HepG2 (cell line): ENCODE results near the gene URB1. TPM values are rescaled to one million over a fixed set of nuclear protein-coding genes. Genes with fewer than 3 reads are reported as not detected.

Experiments used
- ATAC-seq: fragments of 200-7000 bp; cut with Tn5 transposase; 3 replicates; pipeline ENCODE4 v1.9.1; 2020; ENCODE audit warnings: mild to moderate bottlenecking, moderate library complexity
- BruUV-seq: library from RNA; stranded (reverse); fragments of 400-500 nt; replicated peaks from 2 replicates; lab custom pipeline; 2021; lab: Mats Ljungman, UMichigan
- CTCF ChIA-PET: fragments of 300-600 bp; formaldehyde crosslinking; extraction: SDS; loops from one replicate; lab custom pipeline; 2021; ENCODE audit warnings: low total read pairs, inconsistent platforms, low intra/inter-chr PET ratio; lab: Yijun Ruan, JAX
- POLR2A ChIA-PET: fragments of 350-600 bp; sonication (Branson Sonifier 250); formaldehyde crosslinking; loops from one replicate; lab custom pipeline; 2020; ENCODE audit warnings: antibody characterized with exemption, inconsistent platforms; lab: Yijun Ruan, JAX
- DNase-seq: peaks from one replicate; pipeline ENCODE4 v3.0.0-alpha.2; 2015; ENCODE audit warnings: low spot score
- FAIRE-seq: peaks from 3 replicates; lab custom pipeline; 2011; peaks lifted over from hg19 to GRCh38; lab: Jason Lieb, UNC
- H2AFZ ChIP-seq: one replicate; pipeline ENCODE4 v1.6.1; 2011; ENCODE audit warnings: low read length, inconsistent platforms
- H3K27ac ChIP-seq: fragments of 300-600 bp; 3 replicates; pipeline ENCODE4 v1.8.0; 2011; ENCODE audit warnings: mixed run types, mild to moderate bottlenecking, mixed read lengths, low read length, inconsistent platforms; ENCODE audit not compliant: insufficient read depth; ENCODE audit errors: extremely low read length
- H3K27me3 ChIP-seq, 2 experiments: fragments of 200-600 bp in 1 of 2; 2 replicates in 1 of 2; 3 replicates in 1 of 2; pipeline versions ENCODE4 v1.6.0 to v1.8.0; 2011; ENCODE audit warnings: low read length in 2 of 2, mild to moderate bottlenecking in 2 of 2, moderate library complexity in 2 of 2, inconsistent platforms in 1 of 2; ENCODE audit not compliant: insufficient read depth in 2 of 2, control insufficient read depth in 1 of 2
- H3K36me3 ChIP-seq, 2 experiments: fragments of 200-600 bp in 1 of 2; replicated peaks in 1 of 2; 2 replicates in 1 of 2; 3 replicates in 1 of 2; pipeline versions ENCODE4 v1.5.1 to v1.8.0; 2011; ENCODE audit warnings: low read length in 2 of 2, inconsistent platforms in 1 of 2; ENCODE audit not compliant: insufficient read depth in 2 of 2, control insufficient read depth in 1 of 2
- H3K4me1 ChIP-seq: 2 replicates; pipeline ENCODE4 v1.5.1; 2012; ENCODE audit warnings: low read length, inconsistent platforms; ENCODE audit not compliant: insufficient read depth
- H3K4me2 ChIP-seq: 2 replicates; pipeline ENCODE4 v1.6.0; 2011; ENCODE audit warnings: low read depth, low read length, inconsistent platforms
- H3K4me3 ChIP-seq, 3 experiments: fragments of 200-600 bp in 1 of 3; sonication (generic), shearing (Covaris generic) in 1 of 3; replicated peaks in 1 of 3; 2 replicates each; pipeline ENCODE4 v1.5.1; 2011 to 2016; ENCODE audit warnings: low read length in 3 of 3, inconsistent platforms in 2 of 3, low read depth in 2 of 3, mild to moderate bottlenecking in 2 of 3, control low read depth in 1 of 3, mixed read lengths in 1 of 3; ENCODE audit not compliant: insufficient read depth in 1 of 3
- H3K79me2 ChIP-seq: one replicate; pipeline ENCODE4 v1.6.1; 2011; ENCODE audit warnings: low read length, inconsistent platforms; ENCODE audit not compliant: insufficient read depth
- H3K9ac ChIP-seq: 2 replicates; pipeline ENCODE4 v1.6.0; 2011; ENCODE audit warnings: mild to moderate bottlenecking, low read depth, low read length, inconsistent platforms; ENCODE audit not compliant: insufficient read depth
- H3K9me3 ChIP-seq: 2 replicates; pipeline ENCODE4 v1.5.1; 2012; ENCODE audit warnings: mild to moderate bottlenecking, low read length
- H4K20me1 ChIP-seq: 2 replicates; pipeline ENCODE4 v1.6.0; 2011; ENCODE audit warnings: inconsistent platforms, mild to moderate bottlenecking, low read length, moderate library complexity; ENCODE audit not compliant: insufficient read depth
- IRF2 ChIP-seq: IDR thresholded peaks from 2 replicates; pipeline ENCODE4 v1.6.1; 2018; ENCODE audit warnings: missing genetic modification reagents, missing compliant biosample characterization
- NR2F2 ChIP-seq: IDR thresholded peaks from 2 replicates; pipeline ENCODE4 v1.6.1; 2012; ENCODE audit warnings: low read depth, inconsistent platforms, borderline replicate concordance
- TBP ChIP-seq: sonication (generic); formaldehyde crosslinking; IDR thresholded peaks from 2 replicates; pipeline ENCODE4 v1.5.0; 2020; ENCODE audit warnings: missing genetic modification reagents
- ZNF207 ChIP-seq: fragments of 450-650 bp; IDR thresholded peaks from 2 replicates; pipeline ENCODE4 v1.6.1; 2016; ENCODE audit warnings: antibody characterized with exemption, borderline replicate concordance
- ZNF782 ChIP-seq: sonication (generic); formaldehyde crosslinking; IDR thresholded peaks from 2 replicates; pipeline ENCODE4 v1.4.0; 2020; ENCODE audit warnings: missing genetic modification reagents, mild to moderate bottlenecking, borderline replicate concordance
- WGBS: methylation state at CpG from one replicate; pipeline ENCODE4 v1.1.6; 2017; ENCODE audit warnings: low lambda C conversion rate; 5-methylcytosine and 5-hydroxymethylcytosine counted together
- in situ Hi-C: cut with HindIII; loops from 2 replicates; pipeline ENCODE4 v1.10.0; 2017; ENCODE audit warnings: low pct_unique_long_range_greater_than_20kb; ENCODE audit not compliant: extremely low pct_ligation_motif_present
- intact Hi-C: fragments of 100-400 bp; cut with micrococcal nuclease; formaldehyde crosslinking; loops from one replicate; pipeline ENCODE4 v1.10.0; 2022; ENCODE audit not compliant: unreplicated experiment
- polyA plus RNA-seq, 8 experiments: library from polyadenylated mRNA; depleted of rRNA in 3 of 8; stranded (reverse) in 7 of 8; unstranded in 1 of 8; fragments of >200 nt; fragmentation: Illumina TruSeq in 4 of 8; extraction: Trizol in 4 of 8; gene quantifications; 2 replicates each; pipeline versions ENCODE4 v1.2.1 to v1.2.3, GENCODE V29; 2011 to 2016; ENCODE audit warnings: low read depth in 4 of 8, missing spikeins in 1 of 8, mixed read lengths in 1 of 8; ENCODE audit not compliant: insufficient read depth in 1 of 8
- total RNA-seq, 5 experiments: library from RNA; depleted of rRNA; stranded (reverse); fragments of >200 nt; fragmentation: Illumina TruSeq; extraction: Trizol; gene quantifications; 2 replicates each; pipeline ENCODE4 v1.2.3, GENCODE V29; 2016; ENCODE audit warnings: low read depth in 1 of 5
- TF ChIP-seq, protein P1 (sequence below): sonication (generic); formaldehyde crosslinking; IDR thresholded peaks from 2 replicates; pipeline ENCODE4 v1.4.0; 2020; ENCODE audit warnings: missing genetic modification reagents, borderline replicate concordance
- TF ChIP-seq, protein P2 (sequence below): sonication (generic); formaldehyde crosslinking; IDR thresholded peaks from 2 replicates; pipeline ENCODE4 v1.5.1; 2020; ENCODE audit warnings: mild to moderate bottlenecking, missing genetic modification reagents, borderline replicate concordance
- TF ChIP-seq, protein P3 (sequence below): sonication (generic); formaldehyde crosslinking; IDR thresholded peaks from 2 replicates; pipeline ENCODE4 v1.4.0; 2020; ENCODE audit warnings: missing genetic modification reagents
- TF ChIP-seq, protein P4 (sequence below): fragments of 450-650 bp; IDR thresholded peaks from 2 replicates; pipeline ENCODE4 v1.6.1; 2017

Gene URB1
- total and polyA plus RNA-seq, 2 of the 13 experiments (the other 11 are each of a cell fraction or from before 2014, with no cell fraction given): 4.5 to 16.7 TPM

DNA sequence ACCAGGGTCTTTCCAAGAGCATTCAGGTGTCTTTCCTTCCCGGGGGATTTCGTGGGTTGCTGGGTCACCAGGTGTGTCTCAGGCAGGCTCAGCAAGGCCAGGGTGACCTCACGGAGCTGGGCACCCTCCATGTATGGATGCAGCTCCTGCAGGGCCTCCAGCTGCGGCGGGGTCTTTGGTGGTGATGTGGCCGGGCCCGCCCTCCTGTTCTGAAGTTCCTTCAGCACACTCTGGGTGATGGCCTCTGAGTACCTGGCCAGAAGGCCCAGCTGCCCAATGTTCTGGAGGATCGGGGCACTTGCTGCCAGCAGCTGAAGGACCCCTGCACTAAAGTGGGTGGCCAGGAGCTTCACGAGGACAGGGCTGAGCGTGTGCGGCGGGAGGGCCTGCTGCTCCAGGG, 45.5 kb downstream of the URB1 start:
- Histone ChIP-seq H3K4me2 (no peak overlapping the region), H2AFZ (no peak overlapping the region), H4K20me1 (no peaks in the 10 kb centered on the region), H3K36me3 (peaks cover 54 to 96% of the 10 kb centered on the region in 2 experiments), H3K27me3 (no peaks in the 10 kb centered on the region), H3K27ac (no peak overlapping the region), H3K4me1 (no peaks in the 10 kb centered on the region), H3K9me3 (no peaks in the 10 kb centered on the region), H3K9ac (no peak overlapping the region), H3K4me3 (no peak overlapping the region), H3K79me2 (no peaks in the 10 kb centered on the region)
- ChIA-PET POLR2A (no interaction called here), CTCF (no interaction called here)
- FAIRE-seq (no peak), ATAC-seq (no peak), DNase-seq (no peak)
- TF ChIP-seq ZNF207: no peak
- TF ChIP-seq TBP (CRISPR knock-in tag): no peak
- TF ChIP-seq, protein P1, sequence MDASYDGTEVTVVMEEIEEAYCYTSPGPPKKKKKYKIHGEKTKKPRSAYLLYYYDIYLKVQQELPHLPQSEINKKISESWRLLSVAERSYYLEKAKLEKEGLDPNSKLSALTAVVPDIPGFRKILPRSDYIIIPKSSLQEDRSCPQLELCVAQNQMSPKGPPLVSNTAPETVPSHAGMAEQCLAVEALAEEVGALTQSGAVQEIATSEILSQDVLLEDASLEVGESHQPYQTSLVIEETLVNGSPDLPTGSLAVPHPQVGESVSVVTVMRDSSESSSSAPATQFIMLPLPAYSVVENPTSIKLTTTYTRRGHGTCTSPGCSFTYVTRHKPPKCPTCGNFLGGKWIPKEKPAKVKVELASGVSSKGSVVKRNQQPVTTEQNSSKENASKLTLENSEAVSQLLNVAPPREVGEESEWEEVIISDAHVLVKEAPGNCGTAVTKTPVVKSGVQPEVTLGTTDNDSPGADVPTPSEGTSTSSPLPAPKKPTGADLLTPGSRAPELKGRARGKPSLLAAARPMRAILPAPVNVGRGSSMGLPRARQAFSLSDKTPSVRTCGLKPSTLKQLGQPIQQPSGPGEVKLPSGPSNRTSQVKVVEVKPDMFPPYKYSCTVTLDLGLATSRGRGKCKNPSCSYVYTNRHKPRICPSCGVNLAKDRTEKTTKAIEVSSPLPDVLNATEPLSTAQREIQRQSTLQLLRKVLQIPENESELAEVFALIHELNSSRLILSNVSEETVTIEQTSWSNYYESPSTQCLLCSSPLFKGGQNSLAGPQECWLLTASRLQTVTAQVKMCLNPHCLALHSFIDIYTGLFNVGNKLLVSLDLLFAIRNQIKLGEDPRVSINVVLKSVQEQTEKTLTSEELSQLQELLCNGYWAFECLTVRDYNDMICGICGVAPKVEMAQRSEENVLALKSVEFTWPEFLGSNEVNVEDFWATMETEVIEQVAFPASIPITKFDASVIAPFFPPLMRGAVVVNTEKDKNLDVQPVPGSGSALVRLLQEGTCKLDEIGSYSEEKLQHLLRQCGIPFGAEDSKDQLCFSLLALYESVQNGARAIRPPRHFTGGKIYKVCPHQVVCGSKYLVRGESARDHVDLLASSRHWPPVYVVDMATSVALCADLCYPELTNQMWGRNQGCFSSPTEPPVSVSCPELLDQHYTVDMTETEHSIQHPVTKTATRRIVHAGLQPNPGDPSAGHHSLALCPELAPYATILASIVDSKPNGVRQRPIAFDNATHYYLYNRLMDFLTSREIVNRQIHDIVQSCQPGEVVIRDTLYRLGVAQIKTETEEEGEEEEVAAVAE (CRISPR knock-in tag): no peak
- no peak for TF ChIP-seq ZNF782 (CRISPR knock-in tag)
- no peak for TF ChIP-seq NR2F2
- TF ChIP-seq, protein P2, sequence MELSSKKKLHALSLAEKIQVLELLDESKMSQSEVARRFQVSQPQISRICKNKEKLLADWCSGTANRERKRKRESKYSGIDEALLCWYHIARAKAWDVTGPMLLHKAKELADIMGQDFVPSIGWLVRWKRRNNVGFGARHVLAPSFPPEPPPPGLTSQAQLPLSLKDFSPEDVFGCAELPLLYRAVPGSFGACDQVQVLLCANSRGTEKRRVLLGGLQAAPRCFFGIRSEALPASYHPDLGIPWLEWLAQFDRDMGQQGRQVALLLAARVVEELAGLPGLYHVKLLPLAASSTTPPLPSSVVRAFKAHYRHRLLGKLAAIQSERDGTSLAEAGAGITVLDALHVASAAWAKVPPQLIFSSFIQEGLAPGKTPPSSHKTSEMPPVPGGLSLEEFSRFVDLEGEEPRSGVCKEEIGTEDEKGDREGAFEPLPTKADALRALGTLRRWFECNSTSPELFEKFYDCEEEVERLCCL: no peak
- TF ChIP-seq, protein P3, sequence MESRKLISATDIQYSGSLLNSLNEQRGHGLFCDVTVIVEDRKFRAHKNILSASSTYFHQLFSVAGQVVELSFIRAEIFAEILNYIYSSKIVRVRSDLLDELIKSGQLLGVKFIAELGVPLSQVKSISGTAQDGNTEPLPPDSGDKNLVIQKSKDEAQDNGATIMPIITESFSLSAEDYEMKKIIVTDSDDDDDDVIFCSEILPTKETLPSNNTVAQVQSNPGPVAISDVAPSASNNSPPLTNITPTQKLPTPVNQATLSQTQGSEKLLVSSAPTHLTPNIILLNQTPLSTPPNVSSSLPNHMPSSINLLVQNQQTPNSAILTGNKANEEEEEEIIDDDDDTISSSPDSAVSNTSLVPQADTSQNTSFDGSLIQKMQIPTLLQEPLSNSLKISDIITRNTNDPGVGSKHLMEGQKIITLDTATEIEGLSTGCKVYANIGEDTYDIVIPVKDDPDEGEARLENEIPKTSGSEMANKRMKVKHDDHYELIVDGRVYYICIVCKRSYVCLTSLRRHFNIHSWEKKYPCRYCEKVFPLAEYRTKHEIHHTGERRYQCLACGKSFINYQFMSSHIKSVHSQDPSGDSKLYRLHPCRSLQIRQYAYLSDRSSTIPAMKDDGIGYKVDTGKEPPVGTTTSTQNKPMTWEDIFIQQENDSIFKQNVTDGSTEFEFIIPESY (CRISPR knock-in tag): no peak
- TF ChIP-seq, protein P4, sequence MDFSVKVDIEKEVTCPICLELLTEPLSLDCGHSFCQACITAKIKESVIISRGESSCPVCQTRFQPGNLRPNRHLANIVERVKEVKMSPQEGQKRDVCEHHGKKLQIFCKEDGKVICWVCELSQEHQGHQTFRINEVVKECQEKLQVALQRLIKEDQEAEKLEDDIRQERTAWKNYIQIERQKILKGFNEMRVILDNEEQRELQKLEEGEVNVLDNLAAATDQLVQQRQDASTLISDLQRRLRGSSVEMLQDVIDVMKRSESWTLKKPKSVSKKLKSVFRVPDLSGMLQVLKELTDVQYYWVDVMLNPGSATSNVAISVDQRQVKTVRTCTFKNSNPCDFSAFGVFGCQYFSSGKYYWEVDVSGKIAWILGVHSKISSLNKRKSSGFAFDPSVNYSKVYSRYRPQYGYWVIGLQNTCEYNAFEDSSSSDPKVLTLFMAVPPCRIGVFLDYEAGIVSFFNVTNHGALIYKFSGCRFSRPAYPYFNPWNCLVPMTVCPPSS: no peak
- TF ChIP-seq IRF2 (CRISPR knock-in tag): no peak
- no TSS peak for BruUV-seq
- intact Hi-C loops (no loop called here), in situ Hi-C loops (no loop called here)
- WGBS: 100% methylated on average over 3 of the region's 12 CpGs
